ENCODE measurements around the gene DAG1. TPM values are rescaled to one million over a fixed set of nuclear protein-coding genes. Genes with fewer than 3 reads are reported as not detected.

The DAG1 gene
- polyA plus RNA-seq, 1 donor (not counting 4 experiments of a cell fraction or from before 2014, with no cell fraction given): 22.0 TPM

- Histone ChIP-seq H3K27me3 (ENCODE audit: control insufficient read depth, extremely low read depth, insufficient read depth, low read length) (no peaks in the 10 kb centered on the region), H3K79me2 (ENCODE audit: control insufficient read depth, insufficient read depth, low read length) (no peaks in the 10 kb centered on the region), H4K20me1 (ENCODE audit: control insufficient read depth, extremely low read depth, insufficient read depth, low read length) (no peaks in the 10 kb centered on the region), H3K36me3 (ENCODE audit: control insufficient read depth in 2 of 2, extremely low read depth in 1 of 2, insufficient read depth in 2 of 2, low read length in 2 of 2) (peaks cover 16 to 19% of the 10 kb centered on the region in 2 experiments), H3K9ac (ENCODE audit: control insufficient read depth, extremely low read depth, insufficient read depth, low read length) (no peak overlapping the region), H3K9me1 (ENCODE audit: control insufficient read depth, extremely low read depth, insufficient read depth, low read length) (peaks cover 2% of the 10 kb centered on the region), H3K27ac (ENCODE audit: control insufficient read depth, insufficient read depth, low read length) (no peak overlapping the region), H3K9me3 (ENCODE audit: control insufficient read depth, low read depth, low read length) (no peaks in the 10 kb centered on the region), H3K4me2 (ENCODE audit: control insufficient read depth, extremely low read depth, insufficient read depth, low read depth, low read length) (no peak overlapping the region), H2AFZ (ENCODE audit: control insufficient read depth, low read length) (no peak overlapping the region), H3K4me3 (ENCODE audit: control insufficient read depth in 2 of 3, extremely low read depth in 1 of 3, insufficient read depth in 2 of 3, low read depth in 1 of 3, low read length in 3 of 3) (no peak overlapping the region), H3K4me1 (ENCODE audit: control insufficient read depth, extremely low read depth, insufficient read depth, low read length) (no peaks in the 10 kb centered on the region)
- no peak for DNase-seq (ENCODE audit: low read depth, low spot score)
- no peak for FAIRE-seq
- dilution Hi-C loops (cut with MboI; ENCODE audit: extremely low pct_ligation_motif_present, low sequenced_read_pairs): no loop called here
- TF ChIP-seq EZH2 (IDR thresholded peaks at IDR 0.05; ENCODE audit: low read length): no peak
- no peak for TF ChIP-seq CTCF (optimal IDR thresholded peaks at IDR 0.05 in 1 of 3, IDR thresholded peaks at IDR 0.05 in 1 of 3, conservative IDR thresholded peaks at IDR 0.05 in 1 of 3; ENCODE audit: extremely low read depth in 1 of 3, insufficient read depth in 2 of 3, low read length in 3 of 3)
Measured at GRCh38 chr3:49530701-49531100, 60.6 kb downstream of the DAG1 start.

GRCh38 chr3:49531218-49531617, 61.2 kb downstream of the DAG1 start:
- dilution Hi-C loops (cut with MboI; ENCODE audit: extremely low pct_ligation_motif_present, low sequenced_read_pairs): no loop called here
- Histone ChIP-seq H4K20me1 (ENCODE audit: control insufficient read depth, extremely low read depth, insufficient read depth, low read length) (no peaks in the 10 kb centered on the region), H3K79me2 (ENCODE audit: control insufficient read depth, insufficient read depth, low read length) (no peaks in the 10 kb centered on the region), H3K27ac (ENCODE audit: control insufficient read depth, insufficient read depth, low read length) (no peak overlapping the region), H3K4me2 (ENCODE audit: control insufficient read depth, extremely low read depth, insufficient read depth, low read depth, low read length) (no peak overlapping the region), H3K9me1 (ENCODE audit: control insufficient read depth, extremely low read depth, insufficient read depth, low read length) (peaks cover 2% of the 10 kb centered on the region), H3K4me3 (ENCODE audit: control insufficient read depth in 2 of 3, extremely low read depth in 1 of 3, insufficient read depth in 2 of 3, low read depth in 1 of 3, low read length in 3 of 3) (no peak overlapping the region), H3K27me3 (ENCODE audit: control insufficient read depth, extremely low read depth, insufficient read depth, low read length) (no peaks in the 10 kb centered on the region), H2AFZ (ENCODE audit: control insufficient read depth, low read length) (no peak overlapping the region), H3K9me3 (ENCODE audit: control insufficient read depth, low read depth, low read length) (no peaks in the 10 kb centered on the region), H3K36me3 (ENCODE audit: control insufficient read depth in 2 of 2, extremely low read depth in 1 of 2, insufficient read depth in 2 of 2, low read length in 2 of 2) (peaks cover 16 to 19% of the 10 kb centered on the region in 2 experiments), H3K4me1 (ENCODE audit: control insufficient read depth, extremely low read depth, insufficient read depth, low read length) (no peaks in the 10 kb centered on the region), H3K9ac (ENCODE audit: control insufficient read depth, extremely low read depth, insufficient read depth, low read length) (no peak overlapping the region)
- DNase-seq (ENCODE audit: low read depth, low spot score) (no peak), FAIRE-seq (no peak)
- TF ChIP-seq CTCF (optimal IDR thresholded peaks at IDR 0.05 in 1 of 3, IDR thresholded peaks at IDR 0.05 in 1 of 3, conservative IDR thresholded peaks at IDR 0.05 in 1 of 3; ENCODE audit: extremely low read depth in 1 of 3, insufficient read depth in 2 of 3, low read length in 3 of 3): no peak
- no peak for TF ChIP-seq EZH2 (IDR thresholded peaks at IDR 0.05; ENCODE audit: low read length)

Data from keratinocyte (primary cell).